Limb (tissue), 2 donors: ENCODE measurements around the gene PTGDR.
A peak's percentile ranks its signal among the peaks of the same experiment; 100 is the strongest.

Source experiments
- DNase-seq, 2 donors: peaks; one replicate each; pipeline ENCODE4 v3.0.0-alpha.2; 2016; ENCODE audit errors: extremely low spot score in 2 of 2

The PTGDR gene

GRCh38 chr14:52267501-52268278 lies at the start of gene PTGDR:
TSS of gene PTGDR (plus strand) at chr14:52267698. CDS start at chr14:52267815, 117 bp downstream.
- peak in 1 of 2 donors; percentile 47 for DNase-seq

- DNase-seq: no peak
These were observed 47.9 kb upstream of the PTGDR start for GRCh38 chr14:52219488-52220084.

GRCh38 chr14:52220924-52221811 lies 46.3 kb upstream of the PTGDR start:
- DNase-seq: no peak

- no peak for DNase-seq
These were observed 44.6 kb upstream of the PTGDR start for GRCh38 chr14:52222901-52223300.

- DNase-seq: no peak
These were observed 39.8 kb upstream of the PTGDR start for GRCh38 chr14:52227619-52228222.

- no peak for DNase-seq
These were observed 33.8 kb upstream of the PTGDR start for GRCh38 chr14:52233693-52234092.

- no peak for DNase-seq
These were observed 32.1 kb upstream of the PTGDR start for GRCh38 chr14:52235434-52235833.

GRCh38 chr14:52235866-52236510 lies 31.5 kb upstream of the PTGDR start:
- no peak for DNase-seq

- no peak for DNase-seq
These were observed 28.8 kb upstream of the PTGDR start for GRCh38 chr14:52238682-52239081.

GRCh38 chr14:52240623-52241022 lies 26.9 kb upstream of the PTGDR start:
- no peak for DNase-seq

GRCh38 chr14:52241087-52241793 lies 26.3 kb upstream of the PTGDR start:
- DNase-seq: no peak

GRCh38 chr14:52244328-52244727 lies 23.2 kb upstream of the PTGDR start:
- DNase-seq: no peak

GRCh38 chr14:52244997-52245396 lies 22.5 kb upstream of the PTGDR start:
- DNase-seq: no peak

- DNase-seq: no peak
These were observed 19.4 kb upstream of the PTGDR start for GRCh38 chr14:52248057-52248456.

- DNase-seq: no peak
These were observed 15.8 kb upstream of the PTGDR start for GRCh38 chr14:52251724-52252123.

GRCh38 chr14:52253503-52253902 lies 14.0 kb upstream of the PTGDR start:
- DNase-seq: no peak

GRCh38 chr14:52254086-52254485 lies 13.4 kb upstream of the PTGDR start:
- DNase-seq: no peak

- no peak for DNase-seq
These were observed 8.7 kb upstream of the PTGDR start for GRCh38 chr14:52258783-52259182.

- DNase-seq: no peak
These were observed 8.1 kb upstream of the PTGDR start for GRCh38 chr14:52259434-52259833.

- no peak for DNase-seq
These were observed 4.9 kb upstream of the PTGDR start for GRCh38 chr14:52262600-52262999.

- no peak for DNase-seq
These were observed 4.3 kb upstream of the PTGDR start for GRCh38 chr14:52263190-52263589.
